SK-N-SH treated with all-trans-retinoic acid at 6 μM for 48 hours (cell line): ENCODE results near the gene LRRC28.

Experiments
- CSRNP3 ChIP-seq: fragments of 250-450 bp; sonication (Bioruptor Pico); IDR thresholded peaks from 2 replicates; pipeline ENCODE4 v1.5.1; 2021; ENCODE audit warnings: mild to moderate bottlenecking, moderate library complexity
- POU6F1 ChIP-seq: fragments of 250-450 bp; sonication (Bioruptor Pico); IDR thresholded peaks from 2 replicates; pipeline ENCODE4 v1.8.0; 2021; ENCODE audit warnings: low read depth, mild to moderate bottlenecking, moderate library complexity, borderline replicate concordance

- TF ChIP-seq POU6F1 (CRISPR knock-in tag) (no peak), CSRNP3 (CRISPR knock-in tag) (no peak)
Observed at GRCh38 chr15:99209326-99209725, 42.0 kb upstream of the LRRC28 start.
